Neural progenitor cell (in vitro differentiated cells): ENCODE results near the gene NDUFAF5. TPM values are rescaled to one million over a fixed set of nuclear protein-coding genes. Genes with fewer than 3 reads are reported as not detected.
"Not testable (repeated sequence)": the region's sequence is repeated elsewhere in the genome, so short reads cannot be mapped to it uniquely, and the experiment has no call there.

Experiments
- DNase-seq: peaks from one replicate; pipeline ENCODE4 v3.0.0-alpha.2; 2016; ENCODE audit warnings: low spot score
- H2AFZ ChIP-seq: fragments of 200-600 bp; sonication (generic); replicated peaks from 2 replicates; pipeline ENCODE4 v1.6.1; 2016; ENCODE audit warnings: antibody characterized with exemption
- H3F3A ChIP-seq: fragments of 200-600 bp; sonication (generic); 2 replicates; pipeline ENCODE4 v1.6.1; 2016; ENCODE audit warnings: antibody characterized with exemption, low read depth
- H3K27ac ChIP-seq: fragments of 200-600 bp; sonication (generic); 2 replicates; pipeline ENCODE4 v1.5.1; 2016; ENCODE audit warnings: mild to moderate bottlenecking
- H3K27me3 ChIP-seq: fragments of 200-600 bp; sonication (generic); 2 replicates; pipeline ENCODE4 v1.6.1; 2016; ENCODE audit warnings: mild to moderate bottlenecking, moderate library complexity
- H3K36me3 ChIP-seq: fragments of 200-600 bp; sonication (generic); 2 replicates; pipeline ENCODE4 v1.5.1; 2016
- H3K4me1 ChIP-seq: fragments of 200-600 bp; sonication (generic); 2 replicates; pipeline ENCODE4 v1.6.1; 2016; ENCODE audit warnings: mixed run types
- H3K4me2 ChIP-seq: fragments of 200-600 bp; sonication (generic); 2 replicates; pipeline ENCODE4 v1.6.1; 2016
- H3K4me3 ChIP-seq: fragments of 200-600 bp; sonication (generic); 2 replicates; pipeline ENCODE4 v1.5.1; 2016
- H3K79me2 ChIP-seq: fragments of 200-600 bp; sonication (generic); 2 replicates; pipeline ENCODE4 v1.6.1; 2016; ENCODE audit warnings: low read depth
- H3K9ac ChIP-seq: fragments of 200-600 bp; sonication (generic); 2 replicates; pipeline ENCODE4 v1.6.1; 2016
- H3K9me3 ChIP-seq: fragments of 200-600 bp; sonication (generic); 2 replicates; pipeline ENCODE4 v1.5.1; 2016; ENCODE audit warnings: low read depth
- H4K20me1 ChIP-seq: fragments of 200-600 bp; sonication (generic); 2 replicates; pipeline ENCODE4 v1.6.1; 2016; ENCODE audit warnings: low read depth
- H3K27ac Mint-ChIP-seq: 3 replicates; pipeline ENCODE4 v1.8.0; 2021; ENCODE audit warnings: mixed read lengths
- H3K27me3 Mint-ChIP-seq: 2 replicates; pipeline ENCODE4 v1.8.0; 2022; ENCODE audit warnings: low read depth, mild to moderate bottlenecking, inconsistent platforms, moderate library complexity, mixed read lengths; ENCODE audit not compliant: insufficient read depth
- H3K36me3 Mint-ChIP-seq: 3 replicates; pipeline ENCODE4 v1.8.0; 2021; ENCODE audit warnings: mixed read lengths
- H3K4me1 Mint-ChIP-seq: 3 replicates; pipeline ENCODE4 v1.8.0; 2021; ENCODE audit warnings: mixed read lengths
- H3K4me3 Mint-ChIP-seq: 3 replicates; pipeline ENCODE4 v1.8.0; 2021; ENCODE audit warnings: mild to moderate bottlenecking, moderate library complexity, mixed read lengths
- H3K9me3 Mint-ChIP-seq: 3 replicates; pipeline ENCODE4 v1.8.0; 2020; ENCODE audit warnings: mixed read lengths
- EZH2 ChIP-seq: fragments of 200-600 bp; sonication (generic); IDR thresholded peaks from 2 replicates; pipeline ENCODE4 v1.6.1; 2017; ENCODE audit warnings: antibody characterized with exemption, mild to moderate bottlenecking, moderate library complexity
- EZH2phosphoT487 ChIP-seq: fragments of 200-600 bp; sonication (generic); IDR thresholded peaks from 2 replicates; pipeline ENCODE4 v1.6.1; 2017; ENCODE audit warnings: antibody characterized with exemption
- total RNA-seq: library from RNA; depleted of rRNA; stranded (reverse); fragments of >200 nt; gene quantifications from 2 replicates; pipeline ENCODE4 v1.2.3, GENCODE V29; 2015; ENCODE audit warnings: low replicate concordance
- TF ChIP-seq, protein P1 (sequence below): fragments of 200-600 bp; sonication (generic); IDR thresholded peaks from 2 replicates; pipeline ENCODE4 v1.5.1; 2017; ENCODE audit warnings: antibody characterized with exemption, mild to moderate bottlenecking

Gene NDUFAF5
- total RNA-seq, 1 donor from 2014 or later: 16.9 TPM

DNA sequence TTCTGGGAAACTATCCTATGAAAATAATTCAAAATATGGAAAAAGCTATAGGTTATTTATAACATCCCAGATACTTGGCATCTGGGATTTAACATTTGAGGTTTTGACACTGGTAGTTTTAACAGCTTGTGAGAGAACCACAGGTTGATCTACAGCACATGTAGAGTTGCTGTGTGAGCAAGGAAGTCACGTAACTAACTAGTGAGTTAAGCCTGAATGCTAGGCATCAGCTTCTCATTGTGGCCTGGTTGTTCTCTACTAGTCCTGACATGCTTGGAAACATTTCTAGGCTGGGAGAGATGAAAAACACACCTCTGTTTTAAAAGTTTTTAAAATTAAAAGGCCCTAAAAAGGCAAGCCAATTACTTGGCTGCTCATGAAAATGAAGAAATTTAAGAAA lies 28.3 kb upstream of the NDUFAF5 start:
- H3K9ac ChIP-seq: no peak overlapping the region
- H3K4me3 Mint-ChIP-seq: no peak overlapping the region

DNA sequence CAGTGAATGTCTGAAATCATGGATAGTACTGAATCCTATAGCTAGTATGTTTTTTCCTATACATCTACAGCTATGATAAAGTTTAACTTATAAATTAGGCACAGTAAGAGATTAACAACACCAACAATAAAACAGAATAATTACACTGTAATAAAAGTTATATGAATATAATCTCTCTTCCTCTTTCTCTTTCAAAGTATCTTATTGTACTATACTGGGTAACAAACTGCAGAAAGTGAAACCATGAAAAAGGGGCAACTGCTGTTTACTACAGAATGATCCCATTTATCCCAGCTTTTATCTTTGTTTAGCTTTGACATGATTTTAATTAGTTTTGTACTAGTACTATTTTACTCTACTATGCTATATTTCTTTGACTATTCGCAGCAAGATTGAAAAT lies 25.9 kb upstream of the NDUFAF5 start:
- Histone ChIP-seq H3K9me3 (no peaks in the 10 kb centered on the region), H3K27me3 (no peaks in the 10 kb centered on the region), H3K4me2 (no peak overlapping the region), H3F3A (no peaks in the 10 kb centered on the region), H4K20me1 (no peaks in the 10 kb centered on the region), H3K27ac (no peak overlapping the region), H3K4me1 (no peaks in the 10 kb centered on the region), H3K79me2 (no peaks in the 10 kb centered on the region), H3K9ac (no peak overlapping the region), H2AFZ (no peak overlapping the region), H3K36me3 (peaks cover 47% of the 10 kb centered on the region), H3K4me3 (no peak overlapping the region)
- TF ChIP-seq, protein P1, sequence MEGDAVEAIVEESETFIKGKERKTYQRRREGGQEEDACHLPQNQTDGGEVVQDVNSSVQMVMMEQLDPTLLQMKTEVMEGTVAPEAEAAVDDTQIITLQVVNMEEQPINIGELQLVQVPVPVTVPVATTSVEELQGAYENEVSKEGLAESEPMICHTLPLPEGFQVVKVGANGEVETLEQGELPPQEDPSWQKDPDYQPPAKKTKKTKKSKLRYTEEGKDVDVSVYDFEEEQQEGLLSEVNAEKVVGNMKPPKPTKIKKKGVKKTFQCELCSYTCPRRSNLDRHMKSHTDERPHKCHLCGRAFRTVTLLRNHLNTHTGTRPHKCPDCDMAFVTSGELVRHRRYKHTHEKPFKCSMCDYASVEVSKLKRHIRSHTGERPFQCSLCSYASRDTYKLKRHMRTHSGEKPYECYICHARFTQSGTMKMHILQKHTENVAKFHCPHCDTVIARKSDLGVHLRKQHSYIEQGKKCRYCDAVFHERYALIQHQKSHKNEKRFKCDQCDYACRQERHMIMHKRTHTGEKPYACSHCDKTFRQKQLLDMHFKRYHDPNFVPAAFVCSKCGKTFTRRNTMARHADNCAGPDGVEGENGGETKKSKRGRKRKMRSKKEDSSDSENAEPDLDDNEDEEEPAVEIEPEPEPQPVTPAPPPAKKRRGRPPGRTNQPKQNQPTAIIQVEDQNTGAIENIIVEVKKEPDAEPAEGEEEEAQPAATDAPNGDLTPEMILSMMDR: no peak
- TF ChIP-seq EZH2 (no peak), EZH2phosphoT487 (no peak)
- no peaks in the 10 kb centered on the region for H3K27me3 Mint-ChIP-seq
- no peaks in the 10 kb centered on the region for H3K9me3 Mint-ChIP-seq
- peaks cover 17% of the 10 kb centered on the region for H3K36me3 Mint-ChIP-seq
- no peak overlapping the region for H3K27ac Mint-ChIP-seq
- DNase-seq: no peak
- H3K4me3 Mint-ChIP-seq: no peak overlapping the region
- H3K4me1 Mint-ChIP-seq: no peaks in the 10 kb centered on the region

More for the DNA sequence above, 28.3 kb upstream of the NDUFAF5 start:
- H3F3A ChIP-seq: no peaks in the 10 kb centered on the region
- Mint-ChIP-seq H3K36me3 (peaks cover 12% of the 10 kb centered on the region), H3K27me3 (no peaks in the 10 kb centered on the region), H3K9me3 (no peaks in the 10 kb centered on the region), H3K27ac (no peak overlapping the region), H3K4me1 (no peaks in the 10 kb centered on the region)
- no peaks in the 10 kb centered on the region for H3K9me3 ChIP-seq
- H3K27ac ChIP-seq: no peak overlapping the region
- no peak for DNase-seq
- H3K4me1 ChIP-seq: no peaks in the 10 kb centered on the region
- no peaks in the 10 kb centered on the region for H4K20me1 ChIP-seq
- no peak for TF ChIP-seq EZH2
- H3K4me3 ChIP-seq: no peak overlapping the region
- H3K36me3 ChIP-seq: peaks cover 30% of the 10 kb centered on the region
- H3K4me2 ChIP-seq: no peak overlapping the region
- no peak overlapping the region for H2AFZ ChIP-seq
- no peaks in the 10 kb centered on the region for H3K27me3 ChIP-seq
- no peaks in the 10 kb centered on the region for H3K79me2 ChIP-seq

DNA sequence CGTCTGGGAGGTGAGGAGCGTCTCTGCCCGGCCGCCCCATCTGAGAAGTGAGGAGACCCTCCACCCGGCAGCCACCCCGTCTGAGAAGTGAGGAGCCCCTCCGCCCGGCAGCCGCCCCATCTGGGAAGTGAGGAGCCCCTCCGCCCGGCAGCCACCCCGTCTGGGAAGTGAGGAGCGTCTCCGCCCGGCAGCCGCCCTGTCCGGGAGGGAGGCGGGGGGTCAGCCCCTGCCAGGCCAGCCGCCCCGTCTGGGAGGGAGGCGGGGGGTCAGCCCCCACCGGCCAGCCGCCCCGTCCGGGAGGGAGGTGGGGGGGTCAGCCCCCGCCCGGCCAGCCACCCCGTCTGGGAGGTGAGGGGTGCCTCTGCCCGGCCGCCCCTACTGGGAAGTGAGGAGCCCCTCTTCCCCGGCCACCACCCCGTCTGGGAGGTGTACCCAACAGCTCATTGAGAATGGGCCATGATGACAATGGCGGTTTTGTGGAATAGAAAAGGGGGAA lies 24.3 kb upstream of the NDUFAF5 start:
- peaks cover 31% of the 10 kb centered on the region for H3K36me3 Mint-ChIP-seq
- not testable (repeated sequence) for H3F3A ChIP-seq, DNase-seq, H3K27me3 Mint-ChIP-seq, H3K4me1 ChIP-seq, H3K4me3 Mint-ChIP-seq, H3K79me2 ChIP-seq, H3K4me3 ChIP-seq, H3K4me2 ChIP-seq, H3K27me3 ChIP-seq, H3K9ac ChIP-seq, H3K27ac ChIP-seq, H3K4me1 Mint-ChIP-seq, H3K9me3 ChIP-seq, H2AFZ ChIP-seq, H3K27ac Mint-ChIP-seq, H3K9me3 Mint-ChIP-seq, H4K20me1 ChIP-seq
- H3K36me3 ChIP-seq: peaks cover 58% of the 10 kb centered on the region

DNA sequence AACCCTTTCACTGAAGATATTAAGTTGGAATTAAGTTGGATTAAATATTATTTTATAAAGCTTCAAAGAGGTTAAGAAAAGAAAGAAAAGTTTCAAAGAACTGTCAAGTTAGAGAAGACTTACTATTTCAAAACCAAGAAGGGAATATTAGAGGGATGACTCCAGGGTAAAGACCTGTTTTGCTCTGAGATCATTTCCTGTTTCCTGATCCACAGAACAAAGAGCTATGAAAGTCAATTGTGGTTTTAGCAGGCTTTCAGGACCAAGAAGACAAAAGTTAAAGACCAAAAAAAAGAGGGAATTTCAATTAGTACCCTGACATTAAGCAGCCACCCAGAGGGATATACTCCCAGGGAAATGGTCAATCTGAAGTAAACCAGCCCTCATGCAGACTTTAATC lies 19.5 kb upstream of the NDUFAF5 start:
- no peak overlapping the region for H3K27ac Mint-ChIP-seq
- no peak overlapping the region for H3K4me2 ChIP-seq
- no peaks in the 10 kb centered on the region for H3F3A ChIP-seq
- no peak overlapping the region for H3K27ac ChIP-seq
- H3K36me3 ChIP-seq: peaks cover 62% of the 10 kb centered on the region
- no peaks in the 10 kb centered on the region for H3K79me2 ChIP-seq
- DNase-seq: no peak
- H3K4me1 ChIP-seq: no peaks in the 10 kb centered on the region
- H3K4me3 Mint-ChIP-seq: no peak overlapping the region
- no peak overlapping the region for H2AFZ ChIP-seq
- peaks cover 13% of the 10 kb centered on the region for H3K9me3 Mint-ChIP-seq
- H3K27me3 Mint-ChIP-seq: no peaks in the 10 kb centered on the region
- H3K27me3 ChIP-seq: no peaks in the 10 kb centered on the region
- no peaks in the 10 kb centered on the region for H3K4me1 Mint-ChIP-seq
- H4K20me1 ChIP-seq: no peaks in the 10 kb centered on the region
- peaks cover 13% of the 10 kb centered on the region for H3K9me3 ChIP-seq
- no peak overlapping the region for H3K9ac ChIP-seq
- no peak overlapping the region for H3K4me3 ChIP-seq
- no peak for TF ChIP-seq EZH2
- H3K36me3 Mint-ChIP-seq: peaks cover 45% of the 10 kb centered on the region

DNA sequence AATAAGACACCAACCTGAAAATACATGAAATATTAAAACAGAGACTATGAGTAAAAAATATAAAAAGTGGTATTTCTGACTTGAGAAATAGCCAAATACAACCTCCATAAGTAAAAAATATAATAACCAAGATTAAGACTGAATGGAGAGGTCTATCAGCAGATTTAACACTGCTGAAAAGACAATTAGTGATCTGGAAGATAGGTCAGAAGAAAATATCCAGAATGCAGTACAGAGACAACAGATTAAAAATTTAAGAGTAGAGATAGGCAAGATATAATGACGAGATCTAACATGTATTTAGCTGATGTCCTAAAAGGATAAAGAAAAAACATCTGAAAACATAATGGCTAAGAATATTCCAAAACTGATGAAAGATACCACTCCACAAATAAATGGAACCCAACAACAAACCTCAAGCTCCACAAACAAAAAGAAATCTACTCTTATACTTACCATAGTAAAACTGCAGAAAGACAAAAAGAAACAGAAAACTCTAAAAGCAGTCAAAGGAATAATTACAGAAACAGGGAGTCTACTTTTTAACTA lies 18.9 kb upstream of the NDUFAF5 start:
- peaks cover 47% of the 10 kb centered on the region for H3K36me3 Mint-ChIP-seq
- H3K27me3 Mint-ChIP-seq: no peaks in the 10 kb centered on the region
- H3K27me3 ChIP-seq: no peaks in the 10 kb centered on the region

More for the DNA sequence above, 18.9 kb upstream of the NDUFAF5 start:
- Histone ChIP-seq H2AFZ (no peak overlapping the region), H3K4me3 (no peak overlapping the region), H3F3A (no peaks in the 10 kb centered on the region), H3K4me2 (no peak overlapping the region), H3K9me3 (peaks cover 13% of the 10 kb centered on the region), H3K36me3 (peaks cover 63% of the 10 kb centered on the region), H3K79me2 (no peaks in the 10 kb centered on the region), H3K4me1 (no peaks in the 10 kb centered on the region), H3K9ac (no peak overlapping the region), H3K27ac (no peak overlapping the region), H4K20me1 (no peaks in the 10 kb centered on the region)
- Mint-ChIP-seq H3K27ac (no peak overlapping the region), H3K4me1 (no peaks in the 10 kb centered on the region), H3K4me3 (no peak overlapping the region), H3K9me3 (peaks cover 13% of the 10 kb centered on the region)
- DNase-seq: no peak
- TF ChIP-seq, protein P1: no peak
- TF ChIP-seq EZH2 (no peak), EZH2phosphoT487 (no peak)
